ENCODE measurements around the gene ANXA4.

The ANXA4 gene

DNA sequence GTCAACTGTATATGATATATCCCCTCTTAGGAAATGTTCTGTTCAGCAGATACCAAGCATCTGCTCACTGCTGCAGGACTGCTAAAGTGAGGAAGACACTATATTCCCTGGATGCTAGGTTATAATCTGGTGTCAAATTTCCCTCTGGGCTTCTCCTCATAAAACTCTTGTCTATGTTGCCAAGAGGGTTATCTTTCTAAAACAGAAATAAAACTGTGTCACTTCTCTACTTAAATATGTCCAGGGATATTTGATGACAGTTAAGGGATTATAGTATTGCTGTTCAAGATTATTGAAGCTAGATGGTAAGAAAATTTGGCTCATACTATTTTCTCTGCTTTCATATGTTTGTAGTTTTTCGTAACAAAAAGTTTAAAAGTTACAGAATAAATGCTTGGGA lies 121.4 kb downstream of the ANXA4 start:
- no peak for DNase-seq

All from activated effector memory CD4-positive, alpha-beta T cell treated with Interleukin-2 at 50 U/mL for 16 hours (primary cell).